Gastroesophageal sphincter (tissue), 4 donors: ENCODE measurements around the gene RAP1GDS1. TPM values are rescaled to one million over a fixed set of nuclear protein-coding genes. Genes with fewer than 3 reads are reported as not detected.

Experiments used
- ATAC-seq: fragments of 150-250 bp; one replicate; pipeline ENCODE4 v1.9.1; 2016; ENCODE audit warnings: mild to moderate bottlenecking, moderate library complexity
- H3K27ac ChIP-seq, 4 donors: fragments of 200-600 bp; sonication (generic) in 3 of 4; 1 replicate in 3 of 4; 2 replicates in 1 of 4; pipeline ENCODE4 v1.5.1; 2016 to 2019
- H3K27me3 ChIP-seq: fragments of 200-600 bp; sonication (generic); one replicate; pipeline ENCODE4 v1.5.1; 2019
- H3K36me3 ChIP-seq, 2 donors: fragments of 200-600 bp; sonication (generic); one replicate each; pipeline ENCODE4 v1.5.1; 2019; ENCODE audit warnings: control low read depth in 1 of 2
- H3K4me1 ChIP-seq, 3 donors: fragments of 200-600 bp; sonication (generic); 1 replicate in 2 of 3; 2 replicates in 1 of 3; pipeline ENCODE4 v1.5.1; 2016 to 2019; ENCODE audit warnings: control low read depth in 2 of 3
- H3K4me3 ChIP-seq, 2 donors: fragments of 200-600 bp; sonication (generic); one replicate each; pipeline ENCODE4 v1.5.1; 2019; ENCODE audit warnings: mild to moderate bottlenecking in 1 of 2, moderate library complexity in 1 of 2
- H3K9me3 ChIP-seq, 3 donors: fragments of 200-600 bp; sonication (generic); one replicate each; pipeline ENCODE4 v1.5.1; 2017 to 2019; ENCODE audit warnings: control low read depth in 2 of 3
- CTCF ChIP-seq, 4 experiments: fragments of 200-600 bp in 2 of 4; fragments of 450-650 bp in 2 of 4; sonication (generic) in 1 of 4; IDR thresholded peaks; one replicate each; pipeline ENCODE4 v1.5.1; 2017 to 2019; ENCODE audit warnings: antibody characterized with exemption in 4 of 4, mild to moderate bottlenecking in 2 of 4, moderate library complexity in 2 of 4
- EP300 ChIP-seq: sonication (generic); formaldehyde crosslinking; IDR thresholded peaks from one replicate; pipeline ENCODE4 v1.6.1; 2017; ENCODE audit warnings: antibody characterized with exemption, mild to moderate bottlenecking
- POLR2A ChIP-seq, 2 donors: fragments of 450-650 bp; IDR thresholded peaks; one replicate each; pipeline ENCODE4 v1.6.1; 2017; ENCODE audit warnings: antibody characterized with exemption in 2 of 2, mild to moderate bottlenecking in 2 of 2, moderate library complexity in 1 of 2
- POLR2AphosphoS5 ChIP-seq: sonication (generic); formaldehyde crosslinking; IDR thresholded peaks from one replicate; pipeline ENCODE4 v1.6.1; 2017; ENCODE audit warnings: antibody characterized with exemption
- WGBS, 2 donors: methylation state at CpG; one replicate each; pipeline ENCODE4 v1.1.5; 2018; ENCODE audit warnings: low coverage in 1 of 2; 5-methylcytosine and 5-hydroxymethylcytosine counted together
- total RNA-seq, 4 donors: library from RNA; depleted of rRNA; stranded (reverse); fragments of >200 nt; gene quantifications; one replicate each; pipeline ENCODE4 v1.1.0, GENCODE V29; 2016

Gene RAP1GDS1
- total RNA-seq, 4 donors from 2014 or later, result 30.9 to 46.1 (median 40.5) TPM

GRCh38 chr4:98374643-98375042 lies 113.5 kb downstream of the RAP1GDS1 start:
- Histone ChIP-seq H3K4me1 (no peaks in the 10 kb centered on the region), H3K27me3 (no peaks in the 10 kb centered on the region), H3K27ac (no peak overlapping the region), H3K9me3 (no peaks in the 10 kb centered on the region), H3K36me3 (peaks cover 0 to 18% of the 10 kb centered on the region in 2 donors), H3K4me3 (no peak overlapping the region)
- ATAC-seq, result no peak
- no peak for TF ChIP-seq EP300
- 90 to 95% methylated on average over 5 of the region's 5 CpGs for WGBS, 2 donors

DNA sequence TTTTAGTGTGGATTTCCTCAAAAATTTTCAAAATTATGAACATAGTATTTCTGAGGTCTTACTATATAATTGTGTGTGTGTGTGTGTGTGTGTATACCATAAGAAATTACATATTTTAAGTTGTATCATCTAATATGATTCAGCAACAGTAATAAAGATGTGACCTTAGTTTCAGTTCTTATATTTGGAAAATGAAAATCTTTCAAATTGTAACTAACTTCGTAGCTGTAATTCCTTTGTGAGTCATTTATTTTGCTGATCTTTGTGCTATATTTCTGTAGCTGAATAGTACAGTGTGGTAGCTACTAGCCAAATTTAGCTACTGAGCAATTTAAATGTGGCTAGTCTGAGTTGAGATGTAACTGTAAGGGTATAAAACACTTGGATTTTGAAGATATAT lies 116.4 kb downstream of the RAP1GDS1 start:
- H3K36me3 ChIP-seq, result peaks cover 0 to 4% of the 10 kb centered on the region in 2 donors
- no peaks in the 10 kb centered on the region for H3K9me3 ChIP-seq
- no peak overlapping the region for H3K4me3 ChIP-seq
- WGBS, 2 donors, result 6 to 17% methylated on average over 1 of the region's 1 CpG
- TF ChIP-seq POLR2A (IDR thresholded peaks at IDR 0.05) (no peak), POLR2AphosphoS5 (no peak), EP300 (no peak), CTCF (IDR thresholded peaks at IDR 0.05) (no peak)
- no peaks in the 10 kb centered on the region for H3K27me3 ChIP-seq
- H3K27ac ChIP-seq, result no peak overlapping the region
- no peaks in the 10 kb centered on the region for H3K4me1 ChIP-seq
- ATAC-seq, result no peak

- Histone ChIP-seq H3K27me3 (no peaks in the 10 kb centered on the region), H3K27ac (no peak overlapping the region), H3K9me3 (no peaks in the 10 kb centered on the region), H3K4me3 (no peak overlapping the region), H3K36me3 (no peaks in the 10 kb centered on the region), H3K4me1 (no peaks in the 10 kb centered on the region)
- TF ChIP-seq CTCF (IDR thresholded peaks at IDR 0.05), result no peak
- TF ChIP-seq POLR2AphosphoS5, result no peak
- TF ChIP-seq EP300, result no peak
- no peak for TF ChIP-seq POLR2A (IDR thresholded peaks at IDR 0.05)
- ATAC-seq, result no peak
- WGBS, 2 donors, result 93 to 100% methylated on average over 2 of the region's 2 CpGs
These were observed 120.1 kb downstream of the RAP1GDS1 start for GRCh38 chr4:98381306-98381705.

GRCh38 chr4:98383431-98384106 lies 122.4 kb downstream of the RAP1GDS1 start:
- whole genome bisulfite sequencing, 2 donors, result 67 to 86% methylated on average over 3 of the region's 3 CpGs
- no peaks in the 10 kb centered on the region for H3K9me3 ChIP-seq
- ATAC-seq, result no peak
- no peaks in the 10 kb centered on the region for H3K27me3 ChIP-seq
- H3K36me3 ChIP-seq, result no peaks in the 10 kb centered on the region
- H3K27ac ChIP-seq, result no peak overlapping the region
- TF ChIP-seq EP300 (no peak), POLR2A (IDR thresholded peaks at IDR 0.05) (no peak), CTCF (IDR thresholded peaks at IDR 0.05) (no peak), POLR2AphosphoS5 (no peak)
- no peaks in the 10 kb centered on the region for H3K4me1 ChIP-seq
- no peak overlapping the region for H3K4me3 ChIP-seq

DNA sequence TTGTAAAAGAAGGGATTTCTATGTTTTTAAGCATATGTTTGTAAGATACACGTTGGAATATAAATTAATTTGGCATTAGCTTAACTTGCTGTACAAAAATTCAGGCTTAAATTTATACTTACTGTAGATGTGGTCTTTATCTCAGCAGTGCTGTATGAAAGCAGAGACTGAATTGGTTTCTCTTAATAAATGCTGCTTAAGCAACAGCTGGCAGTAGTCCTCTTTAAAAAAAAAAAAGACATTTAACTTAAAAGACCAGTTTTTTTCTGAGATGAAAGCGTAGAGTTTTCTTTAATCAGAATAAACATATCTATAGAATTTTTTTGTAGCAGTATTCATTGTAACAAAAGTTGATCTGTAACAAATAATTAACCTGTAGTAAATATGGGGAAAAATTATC lies 124.6 kb downstream of the RAP1GDS1 start:
- H3K9me3 ChIP-seq, result no peaks in the 10 kb centered on the region
- no peaks in the 10 kb centered on the region for H3K36me3 ChIP-seq
- 78 to 83% methylated on average over 2 of the region's 2 CpGs for WGBS, 2 donors
- TF ChIP-seq EP300 (no peak), POLR2AphosphoS5 (no peak), CTCF (IDR thresholded peaks at IDR 0.05) (no peak), POLR2A (IDR thresholded peaks at IDR 0.05) (no peak)
- H3K27me3 ChIP-seq, result no peaks in the 10 kb centered on the region
- H3K4me3 ChIP-seq, result no peak overlapping the region
- H3K4me1 ChIP-seq, result no peaks in the 10 kb centered on the region
- no peak for ATAC-seq
- no peak overlapping the region for H3K27ac ChIP-seq
